Naive B cell (primary cell): ENCODE measurements around the gene TCFL5. TPM values are rescaled to one million over a fixed set of nuclear protein-coding genes. Genes with fewer than 3 reads are reported as not detected.

Experiments
- ATAC-seq, 2 donors: fragments of 150-1000 bp; cut with Tn5 transposase; 2 replicates each; pipeline ENCODE4 v1.10.0; 2021; ENCODE audit warnings: low read depth in 2 of 2, mild to moderate bottlenecking in 2 of 2, moderate library complexity in 2 of 2
- DNase-seq: peaks from one replicate; pipeline ENCODE4 v3.0.0; 2022
- H3K27ac Mint-ChIP-seq, 6 donors: one replicate each; pipeline ENCODE4 v1.8.0; 2020 to 2022; ENCODE audit warnings: mild to moderate bottlenecking in 6 of 6, mixed read lengths in 6 of 6, moderate library complexity in 5 of 6, inconsistent platforms in 2 of 6
- H3K27me3 Mint-ChIP-seq, 3 donors: one replicate each; pipeline ENCODE4 v1.8.0; 2021 to 2022; ENCODE audit warnings: mixed read lengths in 3 of 3, mild to moderate bottlenecking in 1 of 3
- H3K36me3 Mint-ChIP-seq, 2 donors: one replicate each; pipeline ENCODE4 v1.8.0; 2020 to 2022; ENCODE audit warnings: mixed read lengths in 2 of 2, inconsistent platforms in 1 of 2, mild to moderate bottlenecking in 1 of 2
- H3K4me1 Mint-ChIP-seq, 3 donors: one replicate each; pipeline ENCODE4 v1.8.0; 2020 to 2022; ENCODE audit warnings: mixed read lengths in 3 of 3, inconsistent platforms in 1 of 3, mild to moderate bottlenecking in 1 of 3, moderate library complexity in 1 of 3
- H3K4me3 Mint-ChIP-seq, 8 donors: one replicate each; pipeline ENCODE4 v1.8.0; 2020 to 2022; ENCODE audit warnings: mild to moderate bottlenecking in 8 of 8, mixed read lengths in 8 of 8, moderate library complexity in 8 of 8, inconsistent platforms in 2 of 8
- H3K9me3 Mint-ChIP-seq, 7 donors: one replicate each; pipeline ENCODE4 v1.8.0; 2020 to 2022; ENCODE audit warnings: mixed read lengths in 7 of 7, mild to moderate bottlenecking in 5 of 7, inconsistent platforms in 2 of 7, moderate library complexity in 1 of 7
- polyA plus RNA-seq, 6 donors: library from polyadenylated mRNA; unstranded; fragments of 300-500 nt; fragmentation: Illumina TruSeq; gene quantifications; one replicate each; pipeline ENCODE4 v1.2.3, GENCODE V29; 2021; ENCODE audit warnings: low read depth in 6 of 6

TCFL5 gene
- polyA plus RNA-seq, 6 donors from 2014 or later: 0.51 to 2.0 (median 1.2) TPM

DNA sequence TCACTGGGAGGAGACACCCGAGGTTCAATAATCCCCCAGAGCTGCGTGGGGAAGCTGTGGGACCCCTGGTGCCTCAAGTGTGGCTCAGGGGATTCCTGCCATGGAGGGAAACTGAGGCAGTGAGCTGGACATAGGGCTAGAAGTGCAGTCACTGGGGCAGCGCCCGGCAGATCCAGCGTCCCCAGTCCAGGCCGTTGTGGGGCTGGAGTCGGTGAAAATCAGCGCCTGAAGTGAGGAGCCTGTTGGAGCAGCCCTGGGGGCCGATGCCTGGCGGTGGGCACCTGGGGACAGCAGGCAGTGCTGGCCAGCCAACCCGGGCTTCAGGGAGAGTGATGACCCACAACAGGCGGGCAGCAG lies 46.9 kb downstream of the TCFL5 start:
- Mint-ChIP-seq H3K27ac (peak overlapping the region in 1 of 6 donors; percentile 56), H3K27me3 (peaks cover 7 to 40% (median 15%) of the 10 kb centered on the region in 3 donors), H3K36me3 (peaks cover 0 to 13% of the 10 kb centered on the region in 2 donors), H3K4me3 (peak overlapping the region in 3 of 8 donors; percentile 22 to 53 (median 32)), H3K9me3 (no peaks in the 10 kb centered on the region), H3K4me1 (peaks cover 6 to 10% (median 9%) of the 10 kb centered on the region in 3 donors)
- no peak for ATAC-seq
- DNase-seq: no peak

GRCh38 chr20:62814060-62814708 lies 47.4 kb downstream of the TCFL5 start:
- Mint-ChIP-seq H3K4me1 (peaks cover 6 to 10% (median 9%) of the 10 kb centered on the region in 3 donors), H3K27me3 (peaks cover 7 to 35% (median 15%) of the 10 kb centered on the region in 3 donors), H3K4me3 (peak overlapping the region in 2 of 8 donors; percentile 22 to 53), H3K36me3 (peaks cover 0 to 13% of the 10 kb centered on the region in 2 donors), H3K27ac (peak overlapping the region in 2 of 6 donors; percentile 24 to 56), H3K9me3 (no peaks in the 10 kb centered on the region)
- ATAC-seq (peak in 1 of 2 donors; percentile 10), DNase-seq (no peak)

- no peak for DNase-seq
- no peak overlapping the region for H3K4me3 Mint-ChIP-seq
- H3K9me3 Mint-ChIP-seq: no peaks in the 10 kb centered on the region
- peaks cover 7 to 30% (median 15%) of the 10 kb centered on the region in 3 donors for H3K27me3 Mint-ChIP-seq
- no peak for ATAC-seq
- H3K4me1 Mint-ChIP-seq: peaks cover 6 to 10% (median 9%) of the 10 kb centered on the region in 3 donors
- peaks cover 0 to 13% of the 10 kb centered on the region in 2 donors for H3K36me3 Mint-ChIP-seq
- no peak overlapping the region for H3K27ac Mint-ChIP-seq
These were observed 48.0 kb downstream of the TCFL5 start for GRCh38 chr20:62813588-62813987.

DNA sequence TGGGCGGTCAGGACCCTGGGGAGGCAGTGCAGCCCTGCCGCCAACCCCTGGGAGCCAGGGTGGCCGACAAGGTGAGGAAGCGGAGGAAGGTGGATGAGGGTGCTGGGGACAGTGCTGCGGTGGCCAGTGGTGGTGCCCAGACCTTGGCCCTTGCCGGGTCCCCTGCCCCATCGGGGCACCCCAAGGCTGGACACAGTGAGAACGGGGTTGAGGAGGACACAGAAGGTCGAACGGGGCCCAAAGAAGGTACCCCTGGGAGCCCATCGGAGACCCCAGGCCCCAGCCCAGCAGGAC lies 48.8 kb downstream of the TCFL5 start:
- Mint-ChIP-seq H3K27me3 (peaks cover 7 to 22% (median 15%) of the 10 kb centered on the region in 3 donors), H3K4me3 (no peak overlapping the region), H3K36me3 (peaks cover 0 to 13% of the 10 kb centered on the region in 2 donors), H3K9me3 (no peaks in the 10 kb centered on the region), H3K4me1 (peaks cover 10 to 14% (median 12%) of the 10 kb centered on the region in 3 donors), H3K27ac (no peak overlapping the region)
- ATAC-seq: no peak
- DNase-seq: no peak

- Mint-ChIP-seq H3K4me3 (peak overlapping the region in 1 of 8 donors; percentile 29), H3K36me3 (peaks cover 0 to 13% of the 10 kb centered on the region in 2 donors), H3K9me3 (no peaks in the 10 kb centered on the region), H3K4me1 (peaks cover 12 to 18% (median 17%) of the 10 kb centered on the region in 3 donors), H3K27me3 (peaks cover 7 to 18% (median 15%) of the 10 kb centered on the region in 3 donors), H3K27ac (peak overlapping the region in 1 of 6 donors; percentile 42)
- no peak for DNase-seq
- ATAC-seq: no peak
These were observed 49.3 kb downstream of the TCFL5 start for GRCh38 chr20:62812181-62812906.

DNA sequence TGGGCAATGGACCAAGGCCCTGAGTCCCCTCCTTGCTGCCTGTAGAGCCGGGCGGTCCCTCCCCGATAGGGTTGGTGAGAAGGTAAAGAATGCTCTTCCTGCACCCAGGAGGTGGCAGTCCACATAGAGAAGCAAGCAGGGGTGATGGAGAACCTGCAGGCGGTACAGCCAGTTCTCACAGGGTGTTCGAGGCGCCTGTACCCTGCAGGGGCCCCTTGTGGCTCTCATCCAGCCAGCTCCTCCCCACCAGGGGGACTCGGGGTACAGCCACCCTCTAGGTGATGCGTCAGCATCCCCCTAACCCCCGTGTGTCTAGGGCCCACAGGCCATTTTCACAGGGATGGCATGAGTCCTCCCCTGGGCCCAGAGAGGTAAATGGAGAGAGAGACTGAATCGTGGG lies 49.9 kb downstream of the TCFL5 start:
- Mint-ChIP-seq H3K27ac (peak overlapping the region in 1 of 6 donors; percentile 26), H3K9me3 (no peaks in the 10 kb centered on the region), H3K4me3 (no peak overlapping the region)

GRCh38 chr20:62811320-62811719 lies 50.3 kb downstream of the TCFL5 start:
- no peak for ATAC-seq
- peaks cover 20 to 27% (median 24%) of the 10 kb centered on the region in 3 donors for H3K4me1 Mint-ChIP-seq
- no peaks in the 10 kb centered on the region for H3K9me3 Mint-ChIP-seq
- H3K4me3 Mint-ChIP-seq: no peak overlapping the region
- peaks cover 0 to 13% of the 10 kb centered on the region in 2 donors for H3K36me3 Mint-ChIP-seq
- DNase-seq: no peak
- peaks cover 7 to 18% (median 15%) of the 10 kb centered on the region in 3 donors for H3K27me3 Mint-ChIP-seq
- no peak overlapping the region for H3K27ac Mint-ChIP-seq

More for the DNA sequence above, 49.9 kb downstream of the TCFL5 start:
- DNase-seq (no peak), ATAC-seq (no peak)
- Mint-ChIP-seq H3K27me3 (peaks cover 7 to 18% (median 15%) of the 10 kb centered on the region in 3 donors), H3K4me1 (peaks cover 17 to 23% (median 22%) of the 10 kb centered on the region in 3 donors), H3K36me3 (peaks cover 0 to 13% of the 10 kb centered on the region in 2 donors)

GRCh38 chr20:62809530-62810428 lies 51.8 kb downstream of the TCFL5 start:
- ATAC-seq (no peak), DNase-seq (no peak)
- Mint-ChIP-seq H3K36me3 (peaks cover 0 to 13% of the 10 kb centered on the region in 2 donors), H3K27me3 (peaks cover 0 to 5% (median 4%) of the 10 kb centered on the region in 3 donors), H3K4me3 (no peak overlapping the region), H3K4me1 (peaks cover 19 to 24% (median 20%) of the 10 kb centered on the region in 3 donors), H3K9me3 (no peaks in the 10 kb centered on the region), H3K27ac (no peak overlapping the region)

DNA sequence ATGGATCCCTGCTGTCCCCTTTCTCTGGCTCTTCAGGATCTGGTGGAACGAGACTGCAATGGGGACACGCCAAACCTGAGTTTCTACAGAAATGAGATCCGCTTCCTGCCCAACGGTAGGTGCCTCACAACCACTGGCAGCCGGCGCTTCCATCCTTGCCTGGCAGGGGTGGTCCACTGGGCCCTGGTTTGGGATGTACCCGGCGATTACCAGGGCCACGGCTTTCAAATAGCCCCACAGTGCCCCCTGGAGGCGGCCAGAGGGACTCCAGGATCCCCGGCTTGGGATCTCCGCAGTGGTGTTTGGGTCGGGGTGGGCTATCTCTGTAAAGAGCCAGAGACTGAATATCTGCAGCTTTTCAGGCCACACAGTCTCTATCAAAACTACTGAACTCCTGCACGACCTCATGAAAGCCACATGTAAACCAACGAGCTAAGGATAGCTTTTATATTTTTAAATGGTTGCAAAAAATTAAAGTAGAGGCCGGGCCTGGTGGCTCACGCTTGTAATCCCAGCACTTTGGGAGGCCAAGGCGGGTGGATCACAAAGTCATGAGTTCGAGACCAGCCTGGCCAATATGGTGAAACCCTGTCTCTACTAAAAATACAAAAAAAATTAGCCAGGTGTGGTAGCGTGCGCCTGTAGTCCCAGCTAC lies 53.3 kb downstream of the TCFL5 start:
- Mint-ChIP-seq H3K4me3 (peak overlapping the region in 7 of 8 donors; percentile 36 to 85 (median 61)), H3K27me3 (no peaks in the 10 kb centered on the region), H3K27ac (peak overlapping the region in 5 of 6 donors; percentile 39 to 84 (median 69)), H3K36me3 (peaks cover 0 to 13% of the 10 kb centered on the region in 2 donors), H3K9me3 (peaks cover 0 to 1% (median 0%) of the 10 kb centered on the region in 7 donors), H3K4me1 (peaks cover 28 to 34% (median 29%) of the 10 kb centered on the region in 3 donors)
- peak; percentile 71 for DNase-seq
- ATAC-seq: peak; percentile 40 to 51

DNA sequence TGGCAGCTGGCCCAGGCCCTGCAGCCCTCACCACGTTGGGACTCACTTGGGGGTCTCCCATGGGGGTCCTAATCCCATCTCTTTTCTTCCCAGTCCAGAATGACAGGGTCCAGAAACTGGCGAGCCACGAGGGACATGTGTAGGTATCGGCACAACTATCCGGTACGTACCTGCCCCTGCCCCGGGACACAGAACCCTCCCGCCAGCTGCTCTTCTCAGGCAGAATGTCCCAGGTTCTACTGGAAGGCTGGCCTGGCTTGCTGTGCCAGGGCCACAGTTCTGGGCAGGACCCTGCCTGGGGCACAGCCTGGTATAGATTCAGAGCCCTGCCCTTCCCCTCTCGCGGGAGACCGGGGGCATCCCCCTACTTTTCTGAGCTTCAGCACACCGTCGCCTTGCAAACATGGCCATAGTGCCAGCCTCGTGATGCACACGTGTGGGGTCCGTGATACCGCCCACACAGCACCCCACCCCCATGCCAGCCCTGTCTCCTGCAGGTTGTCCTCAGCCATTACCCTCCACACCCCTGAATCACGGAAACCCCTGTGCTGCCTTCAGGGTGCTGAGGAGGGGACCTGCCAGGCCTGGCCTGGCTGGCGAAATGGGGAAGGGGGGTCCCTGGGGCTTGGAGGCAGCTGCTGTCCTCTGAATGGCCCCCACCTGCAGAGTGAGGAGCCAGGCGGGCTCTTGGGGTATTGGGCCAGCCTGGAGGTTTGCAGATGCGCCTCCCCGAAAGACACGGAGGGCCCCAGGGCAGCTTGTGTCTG lies 54.0 kb downstream of the TCFL5 start:
- Mint-ChIP-seq H3K27ac (peak overlapping the region in 3 of 6 donors; percentile 38 to 84 (median 69)), H3K36me3 (peaks cover 0 to 12% of the 10 kb centered on the region in 2 donors), H3K27me3 (no peaks in the 10 kb centered on the region), H3K4me3 (peak overlapping the region in 6 of 8 donors; percentile 29 to 85 (median 46)), H3K9me3 (peaks cover 0 to 1% (median 0%) of the 10 kb centered on the region in 7 donors), H3K4me1 (peaks cover 28 to 34% (median 34%) of the 10 kb centered on the region in 3 donors)
- no peak for DNase-seq
- ATAC-seq: no peak

GRCh38 chr20:62806383-62807050 lies 55.1 kb downstream of the TCFL5 start:
- Mint-ChIP-seq H3K27me3 (no peaks in the 10 kb centered on the region), H3K27ac (peak overlapping the region in 4 of 6 donors; percentile 6 to 83 (median 60)), H3K36me3 (peaks cover 0 to under 1% of the 10 kb centered on the region in 2 donors), H3K4me3 (peak overlapping the region; percentile 76 to 90 (median 80)), H3K9me3 (peaks cover 0 to 1% (median 0%) of the 10 kb centered on the region in 7 donors), H3K4me1 (peaks cover 25 to 34% (median 34%) of the 10 kb centered on the region in 3 donors)
- ATAC-seq (no peak), DNase-seq (no peak)
